22Rv1 (cell line): ENCODE measurements around the gene TGM5.

Experiments
- H3K27ac ChIP-seq: fragments of 450-650 bp; 2 replicates; pipeline ENCODE4 v1.5.1; 2017
- CTCF ChIP-seq: fragments of 450-650 bp; IDR thresholded peaks from 2 replicates; pipeline ENCODE4 v1.5.1; 2017; ENCODE audit warnings: mild to moderate bottlenecking
- ZFX ChIP-seq: fragments of 450-650 bp; IDR thresholded peaks from 2 replicates; pipeline ENCODE4 v1.6.1; 2017; ENCODE audit warnings: antibody characterized with exemption, borderline replicate concordance

Gene TGM5

GRCh38 chr15:43251871-43252250 lies 14.9 kb downstream of the TGM5 start:
- no peak overlapping the region for H3K27ac ChIP-seq
- no peak for TF ChIP-seq ZFX
- no peak for TF ChIP-seq CTCF

GRCh38 chr15:43251185-43251870 lies 15.4 kb downstream of the TGM5 start:
- H3K27ac ChIP-seq = no peak overlapping the region
- TF ChIP-seq CTCF (no peak), ZFX (no peak)

- TF ChIP-seq ZFX (no peak), CTCF (no peak)
- H3K27ac ChIP-seq = no peak overlapping the region
These were observed 15.9 kb downstream of the TGM5 start for GRCh38 chr15:43250785-43251184.

GRCh38 chr15:43249699-43250203 lies 17.0 kb downstream of the TGM5 start:
- TF ChIP-seq CTCF = no peak
- TF ChIP-seq ZFX = no peak
- H3K27ac ChIP-seq = no peak overlapping the region

GRCh38 chr15:43249236-43249635 lies 17.5 kb downstream of the TGM5 start:
- no peak overlapping the region for H3K27ac ChIP-seq
- TF ChIP-seq CTCF (no peak), ZFX (no peak)

GRCh38 chr15:43246261-43246774 lies 20.4 kb downstream of the TGM5 start:
- TF ChIP-seq ZFX (no peak), CTCF (no peak)
- no peak overlapping the region for H3K27ac ChIP-seq

GRCh38 chr15:43244092-43244491 lies 22.6 kb downstream of the TGM5 start:
- no peak overlapping the region for H3K27ac ChIP-seq
- no peak for TF ChIP-seq CTCF
- no peak for TF ChIP-seq ZFX
